Activated CD8-positive, alpha-beta T cell treated with anti-CD3 and anti-CD28 coated beads for 36 hours (primary cell): ENCODE results near the gene C22orf39. TPM values are rescaled to one million over a fixed set of nuclear protein-coding genes. Genes with fewer than 3 reads are reported as not detected.

Source experiments
- ATAC-seq: fragments of 200-7000 bp; cut with Tn5 transposase; one replicate; pipeline ENCODE4 v1.10.0; 2021; ENCODE audit warnings: mild to moderate bottlenecking, moderate library complexity
- CTCF ChIA-PET: fragments of 350-600 bp; sonication (Branson Sonifier 250); formaldehyde crosslinking; loops from one replicate; lab custom pipeline; 2021; ENCODE audit warnings: antibody characterized with exemption; lab: Charles Lee
- POLR2A ChIA-PET: fragments of 350-600 bp; sonication (Branson Sonifier 250); formaldehyde crosslinking; loops from one replicate; lab custom pipeline; 2021; ENCODE audit warnings: antibody characterized with exemption; lab: Charles Lee
- DNase-seq: peaks from one replicate; pipeline ENCODE4 v3.0.0-alpha.2; 2020
- H3K27ac Mint-ChIP-seq: one replicate; pipeline ENCODE4 v1.8.0; 2021; ENCODE audit warnings: mild to moderate bottlenecking, mixed read lengths
- H3K27me3 Mint-ChIP-seq: one replicate; pipeline ENCODE4 v1.8.0; 2021; ENCODE audit warnings: mixed read lengths
- H3K36me3 Mint-ChIP-seq: one replicate; pipeline ENCODE4 v1.8.0; 2021; ENCODE audit warnings: low read depth, mixed read lengths
- H3K4me1 Mint-ChIP-seq: one replicate; pipeline ENCODE4 v1.8.0; 2021; ENCODE audit warnings: low read depth, mixed read lengths
- H3K4me3 Mint-ChIP-seq: one replicate; pipeline ENCODE4 v1.8.0; 2021; ENCODE audit warnings: mild to moderate bottlenecking, moderate library complexity, mixed read lengths
- H3K9me3 Mint-ChIP-seq: one replicate; pipeline ENCODE4 v1.8.0; 2021; ENCODE audit warnings: mixed read lengths
- CTCF ChIP-seq: fragments of 200-600 bp; IDR thresholded peaks from one replicate; pipeline ENCODE4 v1.8.0; 2022; ENCODE audit warnings: antibody characterized with exemption, mild to moderate bottlenecking
- intact Hi-C: fragments of 100-400 bp; cut with micrococcal nuclease; formaldehyde crosslinking; loops from one replicate; pipeline ENCODE4 v1.10.0; 2022
- total RNA-seq, 2 experiments: library from RNA; stranded (reverse); gene quantifications; one replicate each; pipeline ENCODE4 v1.2.3, GENCODE V29; 2021

The C22orf39 gene
- total RNA-seq, 2 experiments from 2014 or later: 26.9 to 29.8 TPM

GRCh38 chr22:19406281-19406811, 41.2 kb downstream of the C22orf39 start:
- DNase-seq (no peak), ATAC-seq (no peak)
- ChIA-PET POLR2A (interaction anchor here (1.0 kb wide), 1 partner anchor 25 kb away, joined by 3 read pairs; the partner anchor contains the start of gene HIRA), CTCF (no interaction called here)
- intact Hi-C loops: no loop called here
- Mint-ChIP-seq H3K27ac (no peak overlapping the region), H3K4me3 (no peak overlapping the region), H3K27me3 (no peaks in the 10 kb centered on the region), H3K4me1 (no peaks in the 10 kb centered on the region), H3K36me3 (peaks cover 42% of the 10 kb centered on the region), H3K9me3 (no peaks in the 10 kb centered on the region)
- no peak for TF ChIP-seq CTCF

GRCh38 chr22:19405652-19406051, 41.9 kb downstream of the C22orf39 start:
- no peaks in the 10 kb centered on the region for H3K9me3 Mint-ChIP-seq
- intact Hi-C loops: no loop called here
- DNase-seq: no peak
- ATAC-seq: no peak
- H3K27me3 Mint-ChIP-seq: no peaks in the 10 kb centered on the region
- peaks cover 48% of the 10 kb centered on the region for H3K36me3 Mint-ChIP-seq
- H3K4me1 Mint-ChIP-seq: no peaks in the 10 kb centered on the region
- no peak overlapping the region for H3K27ac Mint-ChIP-seq
- no peak for TF ChIP-seq CTCF
- no peak overlapping the region for H3K4me3 Mint-ChIP-seq
- ChIA-PET POLR2A (interaction anchor here (1.0 kb wide), 1 partner anchor 26 kb away, joined by 3 read pairs; the partner anchor contains the start of gene HIRA), CTCF (no interaction called here)

- no peaks in the 10 kb centered on the region for H3K9me3 Mint-ChIP-seq
- CTCF ChIA-PET: no interaction called here
- no peaks in the 10 kb centered on the region for H3K27me3 Mint-ChIP-seq
- POLR2A ChIA-PET: interaction anchor here (1.0 kb wide), 1 partner anchor 26 kb away, joined by 3 read pairs; the partner anchor contains the start of gene HIRA
- H3K4me3 Mint-ChIP-seq: no peak overlapping the region
- TF ChIP-seq CTCF: no peak
- H3K4me1 Mint-ChIP-seq: no peaks in the 10 kb centered on the region
- H3K27ac Mint-ChIP-seq: no peak overlapping the region
- H3K36me3 Mint-ChIP-seq: peaks cover 48% of the 10 kb centered on the region
- intact Hi-C loops: no loop called here
- no peak for ATAC-seq
- no peak for DNase-seq
Observed at GRCh38 chr22:19405133-19405532, 42.4 kb downstream of the C22orf39 start.

- Mint-ChIP-seq H3K4me1 (no peaks in the 10 kb centered on the region), H3K9me3 (no peaks in the 10 kb centered on the region), H3K4me3 (no peak overlapping the region), H3K36me3 (peaks cover 43% of the 10 kb centered on the region), H3K27me3 (no peaks in the 10 kb centered on the region), H3K27ac (no peak overlapping the region)
- POLR2A ChIA-PET: interaction anchor here (1.3 kb wide), 1 partner anchor 27 kb away, joined by 4 read pairs; the partner anchor contains the start of gene HIRA
- DNase-seq: no peak
- TF ChIP-seq CTCF: no peak
- no peak for ATAC-seq
- intact Hi-C loops: no loop called here
- CTCF ChIA-PET: interaction anchor here (1.0 kb wide), 1 partner anchor 9 kb away, joined by 3 read pairs; no protein-coding TSS in a partner anchor
Observed at GRCh38 chr22:19404676-19405075, 42.8 kb downstream of the C22orf39 start.

GRCh38 chr22:19402642-19403191, 44.8 kb downstream of the C22orf39 start:
- intact Hi-C loops: no loop called here
- no peak for TF ChIP-seq CTCF
- POLR2A ChIA-PET: no interaction called here
- CTCF ChIA-PET: no interaction called here
- H3K9me3 Mint-ChIP-seq: no peaks in the 10 kb centered on the region
- no peak for DNase-seq
- H3K27ac Mint-ChIP-seq: no peak overlapping the region
- H3K36me3 Mint-ChIP-seq: peaks cover 40% of the 10 kb centered on the region
- H3K4me3 Mint-ChIP-seq: no peak overlapping the region
- no peak for ATAC-seq
- H3K4me1 Mint-ChIP-seq: no peaks in the 10 kb centered on the region
- H3K27me3 Mint-ChIP-seq: no peaks in the 10 kb centered on the region
